ENCODE results near the gene UGT1A9. TPM values are rescaled to one million over a fixed set of nuclear protein-coding genes. Genes with fewer than 3 reads are reported as not detected.

UGT1A9 gene
- polyA plus RNA-seq, 1 of the 3 experiments (the other 2 are of a cell fraction) = not detected

- H2AFZ ChIP-seq (ENCODE audit: low read depth) = no peak overlapping the region
- CTCF ChIA-PET = no interaction called here
- no peak overlapping the region for H3K4me2 ChIP-seq
- no peaks in the 10 kb centered on the region for H3K27me3 ChIP-seq (ENCODE audit: insufficient read depth)
- no peak overlapping the region for H3K9ac ChIP-seq
- no peak for DNase-seq
- H3K27ac ChIP-seq (ENCODE audit: low read depth in 2 of 2, low read length in 1 of 2) = no peak overlapping the region
- no peaks in the 10 kb centered on the region for H3K79me2 ChIP-seq (ENCODE audit: insufficient read depth)
- peaks cover 2% of the 10 kb centered on the region for H3F3A ChIP-seq (replicated peaks; ENCODE audit: insufficient read depth)
- POLR2A ChIA-PET = no interaction called here
- no peaks in the 10 kb centered on the region for H3K9me2 ChIP-seq
- 60% methylated on average over 4 of the region's 4 CpGs for WGBS (ENCODE audit: low lambda C conversion rate)
- TF ChIP-seq RAD21 (IDR thresholded peaks at IDR 0.05; ENCODE audit: low read length) = no peak
- TF ChIP-seq PBX3 (IDR thresholded peaks at IDR 0.05) = no peak
- no peak for TF ChIP-seq TCF12 (IDR thresholded peaks at IDR 0.05)
- no peak for TF ChIP-seq CTCF (IDR thresholded peaks at IDR 0.05)
- peaks cover 0 to 18% of the 10 kb centered on the region in 2 experiments; a peak in 1 of 4 replicates for H3K4me1 ChIP-seq (ENCODE audit: control insufficient read depth in 1 of 2, insufficient read depth in 2 of 2, low read depth in 1 of 2, low read length in 1 of 2)
- no peaks in the 10 kb centered on the region for H4K20me1 ChIP-seq (ENCODE audit: insufficient read depth)
- H3K9me3 ChIP-seq = no peaks in the 10 kb centered on the region
- H3K36me3 ChIP-seq (replicated peaks in 1 of 2; ENCODE audit: control insufficient read depth in 1 of 2, insufficient read depth in 2 of 2, low read length in 1 of 2) = no peaks in the 10 kb centered on the region
- no peak overlapping the region for H3K4me3 ChIP-seq (ENCODE audit: low read depth in 2 of 2, low read length in 1 of 2)
Measured at GRCh38 chr2:233705911-233706506, 34.3 kb downstream of the UGT1A9 start.

- Histone ChIP-seq H4K20me1 (ENCODE audit: insufficient read depth) (no peaks in the 10 kb centered on the region), H2AFZ (ENCODE audit: low read depth) (no peak overlapping the region), H3K4me1 (ENCODE audit: control insufficient read depth in 1 of 2, insufficient read depth in 2 of 2, low read depth in 1 of 2, low read length in 1 of 2) (peaks cover 0 to 18% of the 10 kb centered on the region in 2 experiments; a peak in 2 of 4 replicates), H3K4me2 (no peak overlapping the region; the same call in 1 of the 2 replicates), H3K9me3 (no peaks in the 10 kb centered on the region), H3K36me3 (replicated peaks in 1 of 2; ENCODE audit: control insufficient read depth in 1 of 2, insufficient read depth in 2 of 2, low read length in 1 of 2) (no peaks in the 10 kb centered on the region), H3K27me3 (ENCODE audit: insufficient read depth) (no peaks in the 10 kb centered on the region), H3K4me3 (ENCODE audit: low read depth in 2 of 2, low read length in 1 of 2) (no peak overlapping the region), H3F3A (replicated peaks; ENCODE audit: insufficient read depth) (peaks cover 2% of the 10 kb centered on the region), H3K27ac (ENCODE audit: low read depth in 2 of 2, low read length in 1 of 2) (no peak overlapping the region), H3K9me2 (no peaks in the 10 kb centered on the region), H3K79me2 (ENCODE audit: insufficient read depth) (no peaks in the 10 kb centered on the region), H3K9ac (no peak overlapping the region)
- DNase-seq = no peak
- no peak for TF ChIP-seq FOSL2 (IDR thresholded peaks at IDR 0.05; ENCODE audit: borderline replicate concordance, low read depth)
- TF ChIP-seq IRF3 (IDR thresholded peaks at IDR 0.05; ENCODE audit: low read depth, low read length) = no peak
- no peak for TF ChIP-seq NFIC (IDR thresholded peaks at IDR 0.05; ENCODE audit: borderline replicate concordance)
- TF ChIP-seq FOXJ3 (CRISPR knock-in tag; IDR thresholded peaks at IDR 0.05) = no peak
- TF ChIP-seq RFX5 (IDR thresholded peaks at IDR 0.05; ENCODE audit: low read length) = no peak
- no peak for TF ChIP-seq MXI1 (IDR thresholded peaks at IDR 0.05; ENCODE audit: low read depth, low read length)
- ChIA-PET CTCF (no interaction called here), POLR2A (no interaction called here)
- WGBS (ENCODE audit: low lambda C conversion rate) = 33% methylated on average over 1 of the region's 1 CpG
Measured at GRCh38 chr2:233706720-233707119, 35.0 kb downstream of the UGT1A9 start.
